HG03521 (cell line): ENCODE data around the gene RETSAT.

Source experiments
- ATAC-seq: cut with Tn5 transposase; IDR thresholded peaks from one replicate; pipeline ENCODE4 v1.9.1; 2021; ENCODE audit warnings: mild to moderate bottlenecking, moderate library complexity; ENCODE audit not compliant: unreplicated experiment

Gene RETSAT

DNA sequence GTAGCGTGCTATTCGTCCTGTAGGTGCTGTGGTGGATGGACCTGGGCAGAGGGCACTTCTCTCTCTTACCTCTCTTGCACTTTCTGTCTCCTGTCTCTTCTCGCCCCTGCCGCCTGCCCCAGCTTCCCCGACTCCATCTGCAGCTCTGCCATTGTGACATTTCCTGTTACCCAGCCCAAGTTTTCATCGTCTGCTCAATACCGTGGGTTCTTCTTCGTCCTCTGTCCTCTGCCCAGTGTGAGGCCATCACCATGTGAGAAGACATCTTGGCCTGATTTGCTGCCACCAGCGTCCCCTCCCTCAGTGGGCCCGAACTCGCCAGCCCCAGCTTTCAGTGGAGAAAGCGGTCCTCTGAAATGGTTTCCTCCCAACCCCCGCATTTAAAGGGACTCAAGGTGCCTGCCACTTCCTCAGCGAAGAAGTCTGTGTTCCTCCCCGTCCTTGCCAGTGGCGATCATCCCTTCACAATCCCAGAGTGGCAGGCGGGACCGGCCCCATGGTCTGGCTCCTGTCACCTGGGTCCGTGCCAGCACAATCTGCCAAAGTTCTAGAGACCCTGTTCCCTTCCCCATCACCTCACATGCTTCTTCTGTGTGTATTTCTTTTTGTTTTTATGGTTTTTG is 44.5 kb downstream of the RETSAT start:
- ATAC-seq: no peak

GRCh38 chr2:85308896-85309555 is 45.3 kb downstream of the RETSAT start:
- ATAC-seq: no peak

DNA sequence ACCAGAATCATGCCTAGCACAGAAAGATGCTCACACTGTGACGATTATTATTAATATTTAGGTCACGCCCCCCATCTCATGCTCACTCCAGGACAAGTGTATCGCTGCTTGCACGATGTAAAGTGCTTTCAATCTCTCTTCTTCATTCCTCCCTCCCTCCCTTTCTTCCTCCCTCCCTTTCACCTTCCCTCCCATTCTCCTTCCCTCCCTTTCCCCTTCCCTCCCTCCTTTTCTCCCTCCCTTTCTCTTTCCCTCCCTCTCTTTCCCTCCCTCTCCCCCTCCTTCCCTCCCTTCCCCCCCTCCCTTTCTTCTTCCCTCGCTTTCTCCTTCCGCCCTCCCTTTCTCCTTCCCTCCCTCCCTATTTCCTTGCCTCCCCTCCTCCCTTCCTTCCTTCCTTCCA is 46.1 kb downstream of the RETSAT start:
- no peak for ATAC-seq

- no peak for ATAC-seq
Observed at GRCh38 chr2:85307527-85307897, 46.8 kb downstream of the RETSAT start.

DNA sequence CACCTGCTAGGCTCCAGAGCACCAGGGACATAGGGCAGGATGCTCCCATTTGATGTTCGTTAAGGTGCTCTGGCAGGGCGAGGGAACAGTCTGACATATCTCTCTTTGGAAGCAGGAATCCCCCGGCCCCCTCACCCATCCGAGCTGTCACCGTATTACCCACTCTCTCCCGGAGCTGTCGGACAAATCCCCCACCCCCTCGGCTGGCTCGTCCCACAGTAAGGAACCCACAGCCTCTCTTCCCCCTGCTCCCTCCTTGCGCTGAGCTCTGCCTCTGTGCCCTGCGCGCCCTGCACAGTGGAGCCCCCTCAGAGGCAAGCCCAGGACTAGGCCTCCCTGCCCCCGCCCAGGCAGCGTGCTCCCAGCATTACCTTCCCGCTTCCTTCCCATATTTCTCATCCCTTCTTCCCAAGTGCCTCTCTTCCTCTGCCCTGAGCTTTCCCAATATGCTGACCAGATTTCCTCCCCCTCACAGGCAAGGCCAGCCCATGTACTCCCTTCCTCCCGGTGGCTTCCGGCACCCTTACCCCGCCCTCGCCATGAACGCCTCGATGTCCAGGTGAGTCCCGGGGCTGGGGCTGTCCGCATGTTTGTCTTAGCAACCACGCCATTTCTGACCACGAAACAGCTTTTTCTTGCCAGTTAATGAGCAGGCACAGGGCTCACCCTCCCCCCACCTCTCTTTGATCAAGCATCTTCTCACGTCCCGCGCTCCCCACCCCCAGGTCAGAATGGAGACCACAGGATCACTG is 50.4 kb downstream of the RETSAT start:
- ATAC-seq: no peak

- ATAC-seq: no peak
Observed at GRCh38 chr2:85302121-85302520, 52.2 kb downstream of the RETSAT start.
